IMR-90 (cell line): Measurements from ENCODE around the gene HCFC1. TPM values are rescaled to one million over a fixed set of nuclear protein-coding genes. Genes with fewer than 3 reads are reported as not detected.

ENCODE experiments used
- ATAC-seq: fragments of 200-7000 bp; cut with Tn5 transposase; 2 replicates; pipeline ENCODE4 v1.9.1; 2020; ENCODE audit warnings: low read depth, mild to moderate bottlenecking, moderate library complexity
- BruUV-seq: library from RNA; stranded (reverse); fragments of 400-500 nt; replicated peaks from 2 replicates; lab custom pipeline; 2021; lab: Mats Ljungman, UMichigan
- CTCF ChIA-PET: fragments of 300-600 bp; formaldehyde crosslinking; extraction: SDS; loops from one replicate; lab custom pipeline; 2021; ENCODE audit warnings: antibody characterized with exemption; lab: Yijun Ruan, JAX
- POLR2A ChIA-PET: fragments of 300-600 bp; sonication (Branson Sonifier 250); formaldehyde crosslinking; loops from one replicate; lab custom pipeline; 2022; ENCODE audit warnings: antibody characterized with exemption; ENCODE audit not compliant: unreplicated experiment; lab: Charles Lee
- DNase-seq: peaks from one replicate; pipeline ENCODE4 v3.0.0; 2013
- H2AFZ ChIP-seq: replicated peaks from 2 replicates; pipeline ENCODE3; 2013; ENCODE audit warnings: low read length, mild to moderate bottlenecking; ENCODE audit not compliant: poor library complexity
- H2AK5ac ChIP-seq: 2 replicates; pipeline ENCODE4 v1.6.1; 2013; ENCODE audit warnings: low read depth, low read length, inconsistent platforms
- H2AK9ac ChIP-seq: replicated peaks from 2 replicates; pipeline ENCODE3; 2013; ENCODE audit warnings: mild to moderate bottlenecking, low read depth, low read length, moderate library complexity; ENCODE audit not compliant: poor library complexity
- H2BK120ac ChIP-seq: 2 replicates; pipeline ENCODE4 v1.6.1; 2013; ENCODE audit warnings: low read depth, low read length, inconsistent platforms
- H2BK15ac ChIP-seq: 3 replicates; pipeline ENCODE4 v1.6.1; 2013; ENCODE audit warnings: low read depth, low read length, inconsistent platforms
- H2BK20ac ChIP-seq: 2 replicates; pipeline ENCODE4 v1.6.1; 2013; ENCODE audit warnings: low read depth, mild to moderate bottlenecking, inconsistent platforms, low read length, moderate library complexity
- H2BK5ac ChIP-seq: 2 replicates; pipeline ENCODE4 v1.6.1; 2013; ENCODE audit warnings: mild to moderate bottlenecking, low read depth, low read length, inconsistent platforms; ENCODE audit not compliant: poor library complexity, severe bottlenecking
- H3K14ac ChIP-seq: replicated peaks from 2 replicates; pipeline ENCODE4 v1.6.1; 2013; ENCODE audit warnings: low read depth, low read length, inconsistent platforms
- H3K18ac ChIP-seq: 2 replicates; pipeline ENCODE4 v1.6.1; 2013; ENCODE audit warnings: low read depth, low read length, control low read depth
- H3K23ac ChIP-seq: 2 replicates; pipeline ENCODE4 v1.6.1; 2013; ENCODE audit warnings: low read depth, low read length, inconsistent platforms
- H3K27ac ChIP-seq: 2 replicates; pipeline ENCODE4 v1.5.1; 2013; ENCODE audit warnings: mild to moderate bottlenecking, control low read depth, low read length; ENCODE audit not compliant: insufficient read depth
- H3K27me3 ChIP-seq: 2 replicates; pipeline ENCODE4 v1.6.1; 2013; ENCODE audit warnings: low read length; ENCODE audit not compliant: control insufficient read depth, insufficient read depth
- H3K36me3 ChIP-seq: 2 replicates; pipeline ENCODE4 v1.6.1; 2013; ENCODE audit warnings: low read length, mixed read lengths; ENCODE audit not compliant: control insufficient read depth, insufficient read depth
- H3K4ac ChIP-seq: 2 replicates; pipeline ENCODE4 v1.6.1; 2013; ENCODE audit warnings: low read depth, low read length, inconsistent platforms
- H3K4me1 ChIP-seq: 2 replicates; pipeline ENCODE4 v1.6.1; 2013; ENCODE audit warnings: low read length, mixed read lengths; ENCODE audit not compliant: control insufficient read depth, insufficient read depth
- H3K4me2 ChIP-seq: 2 replicates; pipeline ENCODE4 v1.6.1; 2013; ENCODE audit warnings: low read depth, mild to moderate bottlenecking, control low read depth, low read length, moderate library complexity
- H3K4me3 ChIP-seq: 2 replicates; pipeline ENCODE4 v1.5.1; 2013; ENCODE audit warnings: low read depth, mild to moderate bottlenecking, control low read depth, low read length, moderate library complexity; ENCODE audit not compliant: insufficient read depth
- H3K56ac ChIP-seq: 2 replicates; pipeline ENCODE4 v1.6.1; 2013; ENCODE audit warnings: low read length, inconsistent platforms; ENCODE audit not compliant: insufficient read depth; ENCODE audit errors: extremely low read depth
- H3K79me1 ChIP-seq, 2 experiments: 2 replicates each; pipeline ENCODE4 v1.6.1; 2013; ENCODE audit warnings: low read length in 2 of 2, inconsistent platforms in 1 of 2, low read depth in 1 of 2
- H3K9ac ChIP-seq: 2 replicates; pipeline ENCODE4 v1.6.1; 2013; ENCODE audit warnings: low read depth, low read length, control low read depth
- H3K9me1 ChIP-seq: 2 replicates; pipeline ENCODE4 v1.6.1; 2013; ENCODE audit warnings: low read length, inconsistent platforms; ENCODE audit not compliant: insufficient read depth
- H3K9me3 ChIP-seq: 2 replicates; pipeline ENCODE4 v1.6.1; 2013; ENCODE audit warnings: low read length; ENCODE audit not compliant: control insufficient read depth, insufficient read depth
- H4K20me1 ChIP-seq: 2 replicates; pipeline ENCODE4 v1.6.1; 2013; ENCODE audit warnings: low read length, inconsistent platforms; ENCODE audit not compliant: insufficient read depth
- H4K5ac ChIP-seq: 2 replicates; pipeline ENCODE4 v1.6.1; 2013; ENCODE audit warnings: mild to moderate bottlenecking, low read depth, low read length, control low read depth
- H4K8ac ChIP-seq, 2 experiments: 2 replicates each; pipeline ENCODE4 v1.6.1; 2013; ENCODE audit warnings: low read depth in 2 of 2, low read length in 2 of 2, control low read depth in 1 of 2, inconsistent platforms in 1 of 2
- H4K91ac ChIP-seq: 2 replicates; pipeline ENCODE4 v1.6.1; 2013; ENCODE audit warnings: low read depth, low read length, inconsistent platforms; ENCODE audit not compliant: insufficient read depth
- BHLHE40 ChIP-seq: fragments of 150-350 bp; IDR thresholded peaks from 2 replicates; pipeline ENCODE4 v1.6.1; 2016; ENCODE audit warnings: mild to moderate bottlenecking, low read depth, low read length
- CHD1 ChIP-seq: IDR thresholded peaks from 2 replicates; pipeline ENCODE4 v1.6.1; 2012; ENCODE audit warnings: low read depth, low read length, improper control_type of control experiment
- CTCF ChIP-seq: conservative IDR thresholded peaks from 2 replicates; pipeline ENCODE4 v1.5.1; 2012; ENCODE audit warnings: mild to moderate bottlenecking, low read depth, low read length, improper control_type of control experiment
- FOS ChIP-seq: fragments of 150-350 bp; IDR thresholded peaks from 2 replicates; pipeline ENCODE4 v1.6.1; 2016; ENCODE audit warnings: low read depth, low read length
- NFE2L2 ChIP-seq: fragments of 150-350 bp; IDR thresholded peaks from 2 replicates; pipeline ENCODE4 v1.6.1; 2016; ENCODE audit warnings: low read depth, mild to moderate bottlenecking, low read length
- POLR2A ChIP-seq: IDR thresholded peaks from 2 replicates; pipeline ENCODE4 v1.6.1; 2012; ENCODE audit warnings: mild to moderate bottlenecking, low read depth, low read length
- RCOR1 ChIP-seq: IDR thresholded peaks from 2 replicates; pipeline ENCODE4 v1.6.1; 2012; ENCODE audit warnings: mild to moderate bottlenecking, low read length, improper control_type of control experiment; ENCODE audit not compliant: insufficient replicate concordance
- RFX5 ChIP-seq: IDR thresholded peaks from 2 replicates; pipeline ENCODE4 v1.8.0; 2012; ENCODE audit warnings: low read depth, mild to moderate bottlenecking, low read length, moderate library complexity
- SMC3 ChIP-seq: fragments of 150-350 bp; IDR thresholded peaks from 2 replicates; pipeline ENCODE4 v1.6.1; 2016; ENCODE audit warnings: low read depth, mild to moderate bottlenecking, antibody characterized with exemption, low read length, moderate library complexity
- WGBS, 2 experiments: methylation state at CpG; one replicate each; pipeline versions ENCODE4 v1.1.5 to v1.1.7; 2013; ENCODE audit warnings: missing lambda C conversion rate in 2 of 2; ENCODE audit not compliant: insufficient read length in 1 of 2; ENCODE audit errors: extremely low coverage in 2 of 2; 5-methylcytosine and 5-hydroxymethylcytosine counted together
- dilution Hi-C: fragments of 300-500 bp; cut with HindIII; formaldehyde crosslinking; loops from one replicate; pipeline ENCODE4 v1.14.3; 2018; ENCODE audit warnings: low sequenced_read_pairs; ENCODE audit not compliant: unreplicated experiment
- in situ Hi-C: fragments of 300-500 bp; cut with MboI; formaldehyde crosslinking; loops from 3 replicates; pipeline ENCODE4 v1.14.3; 2019; ENCODE audit warnings: low sequenced_read_pairs, inconsistent platforms, mixed read lengths
- intact Hi-C: fragments of 100-400 bp; cut with micrococcal nuclease; formaldehyde crosslinking; loops from 2 replicates; pipeline ENCODE4 v1.10.0; 2022
- polyA plus RNA-seq, 3 experiments: library from polyadenylated mRNA; depleted of rRNA; stranded (reverse); fragments of >200 nt; gene quantifications; 2 replicates each; pipeline ENCODE4 v1.2.3, GENCODE V29; 2012; ENCODE audit warnings: low replicate concordance in 1 of 3
- total RNA-seq: library from RNA; depleted of rRNA; stranded (reverse); fragments of >200 nt; gene quantifications from 2 replicates; pipeline ENCODE4 v1.2.3, GENCODE V29; 2012

Gene HCFC1
- total and polyA plus RNA-seq, 2 of the 4 experiments (the other 2 are of a cell fraction): 3.2 to 17.6 TPM

GRCh38 chrX:154000051-154000450 is 28.4 kb upstream of the HCFC1 start:
- BruUV-seq: no TSS peak
- CTCF ChIA-PET: no interaction called here
- Histone ChIP-seq H3K18ac (no peak overlapping the region), H2BK120ac (no peak overlapping the region), H4K91ac (no peak overlapping the region), H4K8ac (no peak overlapping the region), H3K4me1 (peaks cover 2% of the 10 kb centered on the region), H3K56ac (no peak overlapping the region), H3K4me3 (no peak overlapping the region), H4K5ac (no peak overlapping the region), H2AFZ (peak overlapping the region; percentile 11), H2BK5ac (no peak overlapping the region), H3K4ac (no peak overlapping the region), H3K27me3 (no peaks in the 10 kb centered on the region), H2BK15ac (no peak overlapping the region), H3K4me2 (no peak overlapping the region), H3K9me1 (0 out of 2 replicates have a peak, but pooled peaks cover 4% of the 10 kb centered on the region), H4K20me1 (no peaks in the 10 kb centered on the region), H2BK20ac (no peak overlapping the region), H3K14ac (no peak overlapping the region), H3K27ac (no peak overlapping the region), H3K23ac (no peak overlapping the region), H3K79me1 (no peaks in the 10 kb centered on the region), H2AK5ac (no peak overlapping the region), H3K9me3 (no peaks in the 10 kb centered on the region), H3K36me3 (no peaks in the 10 kb centered on the region), H3K9ac (no peak overlapping the region), H2AK9ac (peak overlapping the region; percentile 6)
- no CpG with 5 or more reads among the region's 5 CpGs for WGBS, 2 experiments
- TF ChIP-seq FOS: no peak
- TF ChIP-seq RCOR1: no peak
- TF ChIP-seq CTCF: no peak
- TF ChIP-seq RFX5: no peak
- no peak for TF ChIP-seq NFE2L2
- no peak for TF ChIP-seq CHD1
- no peak for TF ChIP-seq POLR2A
- no peak for TF ChIP-seq SMC3
- no peak for TF ChIP-seq BHLHE40
- ATAC-seq: no peak
- dilution Hi-C loops (no loop called here), in situ Hi-C loops (no loop called here), intact Hi-C loops (no loop called here)
- POLR2A ChIA-PET: no interaction called here
- DNase-seq: no peak
